Colon (tissue), 2 donors: ENCODE results near the gene NEO1.
A peak's percentile ranks its signal among the peaks of the same experiment; 100 is the strongest.

Experiments used
- FAIRE-seq: peaks from 2 replicates; lab custom pipeline; 2012; peaks lifted over from hg19 to GRCh38; lab: Jason Lieb, UNC
- donor health status: control.
- donor health status: control.

Gene NEO1

DNA sequence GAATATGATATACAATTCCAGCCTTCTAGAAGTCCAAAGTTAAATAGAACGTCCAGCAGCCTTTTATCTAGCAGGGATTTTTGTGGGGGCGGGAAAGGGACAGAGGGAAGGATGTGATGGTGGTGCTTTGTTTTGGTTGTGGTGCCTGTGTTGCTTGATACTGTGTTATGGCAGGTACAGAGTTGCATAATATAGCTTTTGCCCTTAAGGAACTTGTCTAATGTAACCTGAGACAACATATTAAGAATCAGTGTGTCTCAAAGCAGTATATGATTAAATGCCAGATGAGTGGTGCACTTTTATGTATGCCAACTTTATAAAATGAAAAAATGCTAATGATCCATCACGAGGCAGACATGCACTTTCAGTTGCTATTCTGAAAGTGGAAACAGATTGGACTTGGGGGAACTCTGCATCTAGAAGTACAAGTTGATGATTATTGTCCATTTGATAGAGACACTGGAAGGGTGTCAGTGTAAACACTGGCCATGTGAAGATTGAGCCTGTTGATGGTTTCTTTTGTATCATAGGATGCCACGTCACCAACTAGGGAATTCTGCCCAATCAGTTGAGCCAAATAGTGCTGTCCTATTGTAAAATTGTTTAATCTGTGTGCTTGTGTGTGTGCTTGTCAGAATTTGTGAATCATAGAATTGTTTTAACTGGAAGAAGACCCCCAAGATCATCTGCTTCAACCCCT, 23.0 kb downstream of the NEO1 start:
- no peak for FAIRE-seq

DNA sequence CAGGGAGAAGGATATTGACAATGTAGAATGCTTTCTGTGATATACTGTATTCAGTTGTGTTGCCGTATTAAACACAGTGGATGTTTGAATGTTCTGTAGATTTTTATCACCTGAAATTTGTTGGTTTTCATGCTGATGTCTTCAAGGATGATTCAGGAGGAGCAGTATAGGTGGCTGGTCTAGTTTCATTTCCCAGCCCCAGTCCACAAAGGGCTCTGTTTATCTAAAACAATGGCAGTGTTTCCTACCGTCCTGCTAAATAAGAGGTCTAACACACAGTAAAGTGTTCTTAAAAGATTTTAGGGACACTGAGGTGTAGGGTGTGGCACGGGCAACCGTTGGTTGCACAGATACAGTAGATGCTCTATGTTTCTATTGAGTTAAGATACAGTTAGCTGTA, 26.0 kb downstream of the NEO1 start:
- FAIRE-seq = no peak

DNA sequence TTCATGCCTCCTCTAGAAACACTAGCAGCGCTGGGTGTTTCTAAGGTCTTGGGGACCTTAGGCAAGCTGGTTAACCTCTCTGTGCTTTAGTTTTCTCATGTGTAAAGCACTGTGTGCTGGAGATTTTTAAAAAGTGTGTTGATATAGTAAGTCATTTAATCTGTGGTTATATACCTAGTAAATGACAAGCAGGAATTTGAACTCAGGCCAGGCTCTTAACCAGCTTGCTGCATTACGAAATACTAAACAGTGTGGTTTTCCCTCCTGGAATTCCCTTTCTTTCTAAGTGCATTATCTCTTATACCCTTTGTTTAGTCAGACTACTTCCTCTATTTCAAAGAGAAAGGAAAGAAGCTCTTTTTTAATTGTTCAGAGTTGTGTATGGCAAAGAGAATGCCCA, 26.5 kb downstream of the NEO1 start:
- FAIRE-seq = no peak

DNA sequence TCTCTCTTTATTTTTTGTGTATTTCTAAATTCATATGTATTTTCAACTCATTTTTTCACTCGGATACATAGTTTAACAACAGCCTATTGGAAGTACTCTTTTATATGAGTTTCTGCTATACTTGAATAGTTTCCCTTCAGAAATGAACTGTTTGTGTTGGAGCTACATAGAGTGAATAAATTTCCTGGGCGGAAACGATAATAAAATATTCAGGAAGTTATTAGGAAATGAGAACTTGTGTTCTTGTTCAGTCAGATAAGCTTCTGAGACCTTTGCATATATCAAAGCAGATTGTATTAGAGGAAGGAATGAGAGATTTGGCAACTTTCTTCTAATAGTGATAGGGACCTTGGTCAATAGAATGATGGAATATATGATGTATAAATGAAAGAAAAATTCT, 27.3 kb downstream of the NEO1 start:
- FAIRE-seq = no peak

DNA sequence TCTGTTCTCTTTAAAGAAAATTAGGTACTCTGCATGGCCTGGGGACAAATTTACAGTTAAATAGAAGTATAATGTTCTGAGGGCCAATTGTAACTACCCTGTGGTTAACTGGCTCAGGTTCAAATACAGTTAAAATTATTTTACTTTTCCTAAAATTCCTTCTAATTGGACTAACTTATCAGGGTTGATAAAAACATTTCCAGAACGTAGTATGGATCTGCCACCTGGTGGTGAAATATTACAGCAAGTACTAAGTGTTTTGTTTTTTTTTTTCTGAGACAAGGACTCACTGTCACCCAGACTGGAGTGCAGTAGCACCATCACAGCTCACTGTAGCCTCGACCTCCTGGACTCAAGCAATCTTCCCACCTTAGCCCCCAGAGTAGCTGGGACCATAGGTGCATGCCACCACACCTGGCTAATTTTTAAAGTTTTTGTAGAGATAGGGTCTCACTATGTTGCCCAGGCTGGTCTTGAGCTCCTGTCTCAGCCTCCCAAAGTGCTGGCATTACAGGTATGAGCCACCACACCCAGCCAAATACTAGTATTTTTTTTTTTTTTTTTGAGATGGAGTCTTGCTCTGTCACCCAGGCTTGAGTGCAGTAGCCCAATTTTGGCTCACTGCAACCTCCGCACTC, 29.2 kb downstream of the NEO1 start:
- no peak for FAIRE-seq

DNA sequence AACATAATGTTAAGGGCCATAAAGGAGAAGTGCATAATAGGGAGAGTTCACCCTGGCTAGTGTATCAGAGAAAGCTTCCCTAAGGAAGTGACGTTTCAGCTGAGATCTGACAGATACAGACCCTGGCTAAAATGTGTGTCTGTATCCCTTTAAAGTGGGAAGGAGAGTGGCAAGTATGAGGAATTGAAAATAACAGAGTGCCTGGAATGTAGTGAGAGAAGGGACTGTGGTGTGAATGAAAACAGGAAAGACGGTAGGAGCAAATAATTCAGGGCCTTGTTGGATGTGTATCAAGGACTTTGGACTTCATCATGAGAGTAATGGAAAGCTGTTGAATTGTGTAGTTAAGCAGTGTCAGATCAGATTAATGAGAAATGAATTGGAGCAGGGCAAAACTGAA, 30.5 kb downstream of the NEO1 start:
- FAIRE-seq = no peak

DNA sequence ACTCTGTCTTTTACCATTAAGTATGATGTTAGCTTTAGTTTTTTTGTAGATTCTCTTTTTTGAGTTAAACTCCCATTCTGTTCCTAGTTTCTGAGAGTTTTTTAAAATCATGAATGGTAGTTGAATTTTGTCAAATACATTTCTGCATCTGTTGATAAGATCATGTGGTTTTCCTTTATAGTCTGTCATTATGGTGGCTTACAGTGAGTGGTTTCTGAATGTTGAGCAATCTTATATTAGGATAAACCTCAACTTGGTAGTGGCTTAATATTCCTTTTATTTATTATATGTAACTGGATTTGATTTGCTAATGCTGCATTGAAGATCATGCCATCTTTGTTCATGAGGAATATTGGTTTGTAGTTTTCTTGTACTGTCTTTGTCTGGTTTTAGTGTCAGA, 34.8 kb downstream of the NEO1 start:
- peak; percentile 31 for FAIRE-seq

DNA sequence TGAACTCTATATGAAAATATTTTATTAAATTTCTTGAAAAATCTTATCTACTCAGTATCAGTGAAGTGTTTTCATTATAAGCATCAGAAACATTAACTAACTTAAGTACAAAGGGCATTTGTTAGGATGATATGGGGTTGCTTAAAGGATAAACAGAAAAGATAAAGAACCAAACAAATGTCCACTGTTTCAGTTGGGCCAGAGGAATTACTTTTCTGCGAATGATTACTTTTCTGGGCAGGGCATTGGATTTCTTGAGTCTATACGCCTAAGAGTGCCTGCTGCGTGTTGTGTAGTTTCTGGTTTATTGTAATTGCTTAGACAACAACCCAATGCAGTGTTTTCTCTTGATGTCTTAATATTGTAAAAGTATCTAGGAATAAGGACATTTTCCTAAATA, 52.8 kb downstream of the NEO1 start:
- no peak for FAIRE-seq

DNA sequence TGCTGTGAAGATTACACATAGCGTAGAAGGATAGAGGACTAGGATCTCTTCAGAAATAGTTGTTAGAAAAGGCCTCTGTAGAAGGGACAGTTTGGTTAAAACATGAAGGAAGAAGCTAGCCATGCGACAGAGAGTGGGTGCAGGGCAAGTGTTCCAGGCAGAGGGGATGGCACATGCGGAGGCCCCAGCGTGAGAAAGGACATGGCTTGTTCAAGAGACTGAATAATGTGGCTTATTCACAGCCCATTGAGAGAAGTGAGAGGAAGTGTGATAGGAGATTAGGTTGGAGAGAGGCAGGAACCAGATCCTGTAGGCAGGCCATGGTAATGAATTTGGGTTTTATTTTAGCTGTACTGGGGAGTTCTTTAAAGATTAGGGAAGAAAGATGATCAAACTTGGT, 56.4 kb downstream of the NEO1 start:
- FAIRE-seq = no peak

DNA sequence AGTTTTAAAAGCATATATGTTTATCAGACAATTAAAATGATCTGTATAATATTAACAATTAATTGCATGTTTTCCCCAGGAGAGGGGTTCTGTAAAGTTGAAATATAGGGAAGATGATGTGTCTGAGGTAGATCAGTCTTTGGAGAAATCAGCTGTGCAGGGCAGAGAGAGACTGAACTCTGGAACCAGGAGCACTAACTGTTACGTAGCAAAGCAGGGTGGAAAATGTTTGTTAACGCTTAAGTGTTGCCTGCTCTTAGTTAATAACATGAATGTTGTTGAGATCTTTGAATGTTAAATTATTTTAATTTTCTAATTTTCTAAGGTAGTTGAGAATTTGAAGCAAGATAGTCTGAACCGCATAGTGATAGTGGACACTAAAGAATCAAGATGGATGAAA, 57.5 kb downstream of the NEO1 start:
- FAIRE-seq = no peak

DNA sequence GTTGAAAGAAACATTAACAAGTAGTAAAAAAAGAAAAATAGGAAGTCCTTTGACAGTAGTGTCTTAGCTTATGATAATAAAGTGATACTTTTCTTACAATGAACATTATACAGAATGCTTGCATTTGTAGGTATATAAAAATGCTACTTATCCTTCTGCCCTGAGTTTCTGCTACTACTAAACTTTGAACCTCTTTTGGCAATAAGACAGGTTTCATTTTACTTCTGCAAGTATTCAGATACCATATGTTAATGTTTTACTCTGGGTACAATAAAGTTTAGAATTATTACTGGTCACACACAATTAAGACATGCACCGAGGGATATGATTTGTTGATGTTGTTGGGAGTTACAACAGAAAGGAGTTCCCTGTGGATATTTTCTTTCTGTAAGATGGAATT, 57.9 kb downstream of the NEO1 start:
- peak; percentile 71 for FAIRE-seq

DNA sequence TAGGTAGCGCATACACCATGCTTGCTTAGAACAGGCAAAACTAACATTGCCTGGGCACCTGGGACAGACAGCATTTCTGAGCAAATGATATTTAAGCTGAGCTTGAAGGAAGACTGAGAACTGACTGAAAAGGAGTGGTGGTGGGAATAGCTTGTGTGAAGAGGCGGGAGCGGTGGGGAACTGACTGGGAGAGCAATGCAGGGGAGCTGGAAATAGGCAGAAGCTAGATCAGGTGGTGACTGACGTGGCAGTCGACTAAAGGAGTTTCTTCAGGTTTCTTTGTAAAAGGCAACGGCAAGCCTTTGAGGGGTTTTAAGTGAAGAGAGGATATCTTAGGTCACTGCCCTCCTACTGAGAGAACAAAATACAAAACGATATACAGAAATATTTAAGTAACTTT, 61.8 kb downstream of the NEO1 start:
- FAIRE-seq = no peak

DNA sequence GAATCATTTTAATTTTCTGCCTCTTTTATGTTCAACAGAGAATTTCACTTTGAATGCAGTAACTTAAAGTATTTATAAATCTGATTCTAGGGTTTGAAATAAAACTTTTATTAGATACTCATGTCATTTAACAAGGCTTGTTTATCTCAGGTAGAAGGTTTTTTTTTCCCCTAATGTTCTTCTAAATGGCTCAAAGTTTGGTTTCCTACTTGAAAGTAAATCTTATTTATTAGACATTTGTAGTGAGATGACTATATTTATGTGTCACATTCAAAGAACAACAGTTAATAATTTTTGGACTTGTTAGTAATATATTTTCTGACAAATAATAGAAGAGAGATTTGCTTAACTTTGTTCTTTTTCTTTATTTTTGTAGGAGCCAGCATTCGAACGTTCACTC, 63.9 kb downstream of the NEO1 start:
- no peak for FAIRE-seq

DNA sequence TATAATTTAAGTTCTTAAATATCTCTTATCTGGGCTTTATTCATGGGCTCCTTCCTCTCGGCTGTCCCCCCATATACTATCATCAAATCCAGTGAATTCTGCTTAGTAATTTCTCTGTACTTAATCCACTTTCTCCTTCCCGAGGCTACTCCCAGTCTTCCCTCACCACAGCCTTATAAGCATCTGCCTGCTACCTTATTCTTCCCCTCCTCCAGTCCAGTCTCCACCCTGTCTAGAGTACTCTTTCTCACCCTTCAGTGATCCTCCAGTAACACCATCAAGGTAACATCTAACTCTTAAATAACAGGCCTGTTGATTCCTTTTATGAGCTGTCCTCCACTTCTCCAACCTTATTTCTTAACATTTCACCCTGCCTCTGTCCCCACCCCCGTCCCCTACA, 65.8 kb downstream of the NEO1 start:
- FAIRE-seq = no peak

DNA sequence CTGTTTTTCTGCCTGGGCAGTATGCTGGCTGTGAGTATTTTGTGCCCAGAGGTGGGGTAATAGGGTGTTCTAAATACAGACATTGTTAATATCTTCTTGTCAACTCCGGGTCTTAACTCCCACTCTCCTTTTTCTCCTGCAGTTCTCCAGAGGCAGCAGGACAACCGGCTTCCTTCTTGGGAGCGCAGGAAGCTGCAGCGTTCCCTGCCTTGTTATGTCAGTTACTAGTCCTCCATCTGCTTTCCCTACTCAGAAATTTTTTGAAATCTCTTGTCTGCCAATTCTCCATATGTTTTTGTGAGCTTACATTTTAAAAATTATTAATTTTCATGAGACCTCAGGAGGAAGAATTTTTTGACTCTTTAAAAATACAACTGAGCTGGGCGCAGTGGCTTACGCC, 67.2 kb downstream of the NEO1 start:
- FAIRE-seq = no peak

DNA sequence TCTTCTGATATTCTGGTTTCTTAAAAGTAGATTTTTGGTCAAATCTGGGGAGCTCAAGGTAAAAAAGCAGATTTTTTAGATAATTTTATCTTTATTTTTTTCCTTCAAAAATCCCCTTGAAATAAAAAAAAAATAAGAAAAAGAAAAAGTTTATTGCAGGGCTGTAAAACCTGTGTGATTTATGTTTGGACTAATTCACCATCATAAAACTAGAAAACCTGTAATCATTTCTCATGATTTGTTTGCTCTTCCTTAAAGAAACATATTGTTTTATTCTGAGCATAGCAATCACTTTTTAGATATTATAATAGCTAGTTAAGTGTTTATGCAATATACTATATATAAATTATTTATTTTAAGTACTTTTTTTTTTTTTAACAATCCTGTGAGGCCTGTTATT, 68.0 kb downstream of the NEO1 start:
- peak; percentile 87 for FAIRE-seq

DNA sequence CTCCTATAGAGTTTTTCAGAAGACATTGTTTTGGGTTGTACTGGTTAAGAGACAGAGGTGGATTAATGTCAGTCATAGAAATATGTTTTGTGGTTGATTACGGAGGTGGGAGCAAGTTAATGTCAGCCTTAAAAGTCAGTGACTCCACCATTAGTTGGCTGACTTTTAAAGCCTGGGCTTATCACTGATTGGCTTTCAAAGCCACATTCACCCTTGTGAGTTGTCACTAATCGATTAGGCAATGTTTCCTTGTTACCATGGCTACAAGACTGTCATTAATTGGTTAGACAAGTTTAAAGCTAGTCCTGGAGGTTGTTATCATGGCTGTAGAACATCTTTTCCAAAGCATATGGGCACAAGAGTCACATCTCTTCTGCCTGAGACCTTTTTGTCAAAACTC, 73.0 kb downstream of the NEO1 start:
- FAIRE-seq = no peak

DNA sequence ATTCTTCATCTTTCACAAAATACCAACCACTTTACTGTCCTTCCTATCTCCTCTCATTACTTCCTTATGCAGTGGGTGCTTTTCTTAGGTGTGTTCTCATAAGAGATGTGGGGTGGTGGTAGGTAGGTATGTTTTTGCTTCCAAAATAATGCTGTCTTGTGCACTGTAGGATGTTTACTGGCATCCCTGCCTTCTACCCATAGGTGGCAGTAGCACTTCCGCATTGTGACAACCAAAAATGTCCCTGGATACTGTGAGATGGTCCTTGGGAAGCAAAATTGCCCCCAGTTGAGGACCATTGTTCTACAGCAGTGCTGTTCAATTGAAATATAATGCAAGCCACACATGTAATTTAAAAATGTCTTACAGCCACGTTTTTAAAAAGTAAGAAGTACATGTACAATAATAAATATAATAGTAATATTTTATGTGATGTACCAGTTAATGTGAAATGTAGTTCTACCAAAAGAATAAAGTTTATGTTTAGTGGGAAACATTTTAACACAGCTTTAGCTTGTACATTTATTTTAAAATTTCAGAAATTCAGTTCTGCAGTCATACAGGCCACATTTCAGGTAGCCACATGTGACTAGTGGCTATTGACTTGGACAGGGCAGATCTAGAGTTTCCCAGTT, 75.2 kb downstream of the NEO1 start:
- no peak for FAIRE-seq

DNA sequence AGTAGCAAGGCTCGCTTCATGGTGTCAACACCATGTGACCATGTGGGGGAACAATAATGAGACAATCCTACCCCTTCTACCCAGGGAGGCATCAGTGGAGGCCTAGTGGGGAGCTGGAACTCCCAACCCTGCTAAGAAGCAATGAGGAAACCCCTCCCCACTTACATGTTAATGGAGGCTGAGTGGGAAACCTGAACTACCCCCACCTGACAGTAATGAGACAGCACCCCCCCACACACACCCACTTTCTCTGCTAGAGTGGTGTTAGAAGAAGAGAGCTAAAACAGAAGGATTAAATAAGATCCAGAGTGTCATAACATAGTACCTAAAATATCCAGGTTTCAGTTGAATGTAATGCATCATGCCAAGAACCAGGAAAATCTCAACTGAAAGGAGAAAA, 78.6 kb downstream of the NEO1 start:
- FAIRE-seq = no peak

DNA sequence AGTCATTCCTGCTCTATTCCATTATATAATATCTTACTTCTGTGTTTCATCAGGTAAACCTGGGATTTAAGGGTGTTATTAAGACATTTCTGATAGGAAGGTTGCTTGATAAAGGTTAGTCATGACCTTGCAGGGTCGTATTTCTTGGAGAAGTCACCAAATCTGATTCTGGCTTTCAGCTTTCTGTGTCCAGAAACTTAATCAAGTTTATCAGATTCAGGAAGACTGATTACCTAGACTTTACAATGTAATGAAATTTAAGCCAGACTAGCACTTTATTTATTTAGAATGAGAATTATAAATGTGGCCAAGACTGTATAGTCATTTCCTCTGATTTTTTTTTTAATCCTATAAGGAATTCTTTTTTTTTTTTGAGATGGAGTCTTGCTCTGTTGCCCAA, 81.9 kb downstream of the NEO1 start:
- no peak for FAIRE-seq

DNA sequence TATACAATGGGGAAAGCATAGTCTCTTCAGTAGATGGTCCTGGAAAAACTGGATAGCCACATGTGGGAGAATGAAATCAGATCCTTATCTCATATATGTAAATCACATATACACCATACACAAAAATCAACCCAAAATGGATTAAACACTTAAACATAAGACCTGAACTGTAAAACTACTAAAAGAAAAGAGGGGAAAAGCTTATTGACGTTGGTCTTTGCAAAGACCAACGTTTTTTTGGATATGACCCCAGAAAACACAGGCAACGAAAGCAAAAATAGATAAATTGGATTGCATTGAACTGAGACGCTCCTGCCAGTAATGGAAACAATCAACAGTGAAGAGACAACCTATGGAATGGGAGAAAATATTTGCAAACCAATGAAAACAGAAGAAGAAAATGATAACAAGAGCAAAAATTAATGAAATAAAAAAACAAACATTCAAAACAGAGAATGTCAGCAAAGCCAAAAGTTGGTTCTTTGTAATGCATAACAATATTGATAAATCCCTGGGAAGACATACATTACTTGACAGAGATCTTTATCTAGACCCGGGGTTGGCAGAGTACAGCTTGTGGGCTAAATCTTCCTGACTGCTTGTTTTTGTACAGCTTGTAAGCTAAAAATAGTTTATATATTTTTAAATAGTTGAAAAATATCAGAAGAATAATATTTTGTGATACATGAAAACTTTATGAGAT, 86.9 kb downstream of the NEO1 start:
- FAIRE-seq = no peak

DNA sequence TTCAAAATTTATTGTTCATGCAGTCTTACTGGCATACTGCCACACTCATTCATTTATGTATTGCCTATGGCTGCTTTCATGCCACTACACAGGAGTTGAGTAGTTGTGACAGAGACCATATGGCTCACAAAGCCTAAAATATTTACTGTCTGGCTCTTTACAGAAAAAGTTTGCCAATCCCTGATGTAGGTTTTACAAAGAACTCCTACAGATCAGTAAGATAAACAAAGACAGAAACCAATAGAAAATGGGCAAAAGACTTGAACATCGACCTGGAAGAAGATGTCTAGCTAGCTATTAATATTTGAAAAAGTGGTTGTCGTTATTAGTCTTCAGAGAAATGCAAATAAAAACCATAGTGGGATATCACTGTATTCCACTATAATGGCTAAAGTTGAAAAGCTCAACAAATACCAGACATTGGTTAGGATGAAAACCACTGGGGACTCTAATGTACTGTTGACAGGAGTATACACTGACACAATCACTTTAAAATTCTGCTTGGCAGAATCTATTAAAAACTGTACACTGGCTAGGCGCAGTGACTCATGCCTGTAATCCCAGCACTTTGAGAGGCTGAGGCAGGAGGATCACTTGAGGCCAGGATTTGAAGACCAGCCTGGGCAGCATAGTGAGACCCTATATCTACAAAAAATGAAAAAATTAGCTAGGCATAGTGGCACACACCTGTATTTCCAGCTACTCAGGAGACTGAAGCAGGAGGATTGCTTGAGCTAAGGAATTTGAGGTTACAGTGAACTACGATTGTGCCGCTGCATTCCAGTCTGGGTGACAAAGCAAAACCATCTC, 87.7 kb downstream of the NEO1 start:
- FAIRE-seq = no peak
